Erythroblast (primary cell): ENCODE measurements around the gene ANXA9.

Source experiments
- GATA1 ChIP-seq: IDR thresholded peaks from 2 replicates; pipeline ENCODE4 v1.6.1; 2011; ENCODE audit warnings: low read depth, mild to moderate bottlenecking, control low read depth, low read length, moderate library complexity
- POLR2A ChIP-seq: IDR thresholded peaks from 2 replicates; pipeline ENCODE4 v1.6.1; 2011; ENCODE audit warnings: mild to moderate bottlenecking, low read length

DNA sequence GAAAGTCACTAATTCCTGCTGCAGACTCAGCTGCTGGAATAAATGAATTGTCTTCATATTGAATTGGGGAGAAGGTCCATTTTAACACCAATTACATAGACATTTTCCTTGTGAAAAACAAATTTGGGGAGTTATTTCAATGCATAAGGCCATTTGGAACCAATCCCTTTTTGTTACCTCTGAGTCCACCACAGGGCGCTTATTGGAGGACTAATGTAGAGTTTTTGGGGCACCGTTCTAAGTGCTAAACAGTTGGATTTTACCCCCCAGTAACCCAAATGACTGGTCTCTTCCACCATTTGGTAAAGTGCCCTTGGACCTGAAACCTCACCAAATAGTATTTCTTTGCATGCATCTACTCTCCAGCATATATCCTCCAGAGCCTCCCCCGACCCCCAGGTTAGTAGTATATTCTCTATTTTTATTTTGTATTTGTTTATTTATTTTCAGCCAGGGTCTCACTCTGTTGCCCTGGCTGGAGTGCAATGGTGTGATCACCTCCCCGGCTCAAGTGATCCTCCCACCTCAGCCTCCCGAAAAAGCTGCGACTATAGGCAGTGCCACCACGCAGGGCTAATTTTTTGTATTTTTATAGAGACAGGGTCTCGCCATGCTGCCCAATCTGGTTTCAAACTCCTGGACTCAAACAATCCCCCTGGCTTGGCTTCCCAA lies 27.7 kb downstream of the ANXA9 start:
- no peak for TF ChIP-seq POLR2A
- no peak for TF ChIP-seq GATA1
